K562 (cell line): Measurements from ENCODE around the gene UTP4. TPM values are rescaled to one million over a fixed set of nuclear protein-coding genes. Genes with fewer than 3 reads are reported as not detected.

Source experiments
- ETV5 ChIP-seq: sonication (generic); formaldehyde crosslinking; IDR thresholded peaks from 2 replicates; pipeline ENCODE4 v1.4.0; 2020; ENCODE audit warnings: low read depth, mild to moderate bottlenecking, missing genetic modification reagents
- polyA plus RNA-seq, 8 experiments: library from polyadenylated mRNA; depleted of rRNA in 4 of 8; stranded (reverse) in 5 of 8; unstranded in 3 of 8; fragments of >200 nt; fragmentation: Nextera tagmentation in 2 of 8; fragmentation: Illumina TruSeq in 1 of 8; extraction: Ambion mirVana in 2 of 8; extraction: Trizol in 1 of 8; gene quantifications; 2 replicates each; pipeline versions ENCODE4 v1.2.1 to v1.2.3, GENCODE V29; 2011 to 2014; ENCODE audit warnings: inconsistent platforms in 1 of 8, missing spikeins in 1 of 8
- total RNA-seq, 7 experiments: library from RNA; depleted of rRNA in 6 of 7; stranded (reverse); fragments of >200 nt in 6 of 7; fragmentation: Illumina TruSeq in 2 of 7; extraction: Trizol in 2 of 7; gene quantifications; 2 replicates each; pipeline versions ENCODE4 v1.2.1 to v1.2.3, GENCODE V29; 2011 to 2021; ENCODE audit warnings: low replicate concordance in 1 of 7
- TF ChIP-seq, protein P1 (sequence below), 2 experiments: fragments of 150-350 bp in 1 of 2; IDR thresholded peaks; 2 replicates each; pipeline ENCODE4 v1.6.1; 2012 to 2016; ENCODE audit warnings: low read depth in 2 of 2, low read length in 2 of 2, mild to moderate bottlenecking in 1 of 2, moderate library complexity in 1 of 2
- TF ChIP-seq, protein P2 (sequence below), 3 experiments: IDR thresholded peaks in 2 of 3; conservative IDR thresholded peaks in 1 of 3; 2 replicates each; pipeline ENCODE4 v1.5.1; 2011 to 2012; ENCODE audit warnings: low read length in 3 of 3, mild to moderate bottlenecking in 3 of 3, control low read depth in 2 of 3, improper control_type of control experiment in 1 of 3, inconsistent platforms in 1 of 3, low read depth in 1 of 3, mixed read lengths in 1 of 3, moderate library complexity in 1 of 3; ENCODE audit not compliant: insufficient read depth in 2 of 3

Gene UTP4
- total and polyA plus RNA-seq, 9 of the 15 experiments (the other 6 are each of a cell fraction or from before 2014, with no cell fraction given) = 46.1 to 203 (median 145) TPM

DNA sequence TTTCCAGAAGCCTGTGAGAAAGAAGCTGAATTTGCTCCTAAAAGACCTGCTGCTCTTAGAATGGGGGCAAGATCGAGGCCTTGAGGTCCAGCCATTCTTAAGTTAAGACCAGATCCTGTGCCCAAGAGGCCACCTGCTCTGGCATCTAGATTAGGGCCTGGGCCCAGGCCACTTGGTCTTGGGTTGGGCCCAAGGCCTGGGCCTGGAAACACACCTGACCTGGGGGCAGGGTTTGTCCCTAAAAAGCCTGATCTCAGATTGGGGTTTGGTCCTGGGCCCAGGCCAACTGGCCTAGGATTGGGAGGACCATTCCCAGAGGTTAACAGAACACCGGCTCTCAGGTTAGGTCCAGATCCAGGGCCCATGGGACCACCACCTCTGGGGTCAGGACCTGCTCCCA, 12.9 kb upstream of the UTP4 start (continued):
- TF ChIP-seq, protein P1, sequence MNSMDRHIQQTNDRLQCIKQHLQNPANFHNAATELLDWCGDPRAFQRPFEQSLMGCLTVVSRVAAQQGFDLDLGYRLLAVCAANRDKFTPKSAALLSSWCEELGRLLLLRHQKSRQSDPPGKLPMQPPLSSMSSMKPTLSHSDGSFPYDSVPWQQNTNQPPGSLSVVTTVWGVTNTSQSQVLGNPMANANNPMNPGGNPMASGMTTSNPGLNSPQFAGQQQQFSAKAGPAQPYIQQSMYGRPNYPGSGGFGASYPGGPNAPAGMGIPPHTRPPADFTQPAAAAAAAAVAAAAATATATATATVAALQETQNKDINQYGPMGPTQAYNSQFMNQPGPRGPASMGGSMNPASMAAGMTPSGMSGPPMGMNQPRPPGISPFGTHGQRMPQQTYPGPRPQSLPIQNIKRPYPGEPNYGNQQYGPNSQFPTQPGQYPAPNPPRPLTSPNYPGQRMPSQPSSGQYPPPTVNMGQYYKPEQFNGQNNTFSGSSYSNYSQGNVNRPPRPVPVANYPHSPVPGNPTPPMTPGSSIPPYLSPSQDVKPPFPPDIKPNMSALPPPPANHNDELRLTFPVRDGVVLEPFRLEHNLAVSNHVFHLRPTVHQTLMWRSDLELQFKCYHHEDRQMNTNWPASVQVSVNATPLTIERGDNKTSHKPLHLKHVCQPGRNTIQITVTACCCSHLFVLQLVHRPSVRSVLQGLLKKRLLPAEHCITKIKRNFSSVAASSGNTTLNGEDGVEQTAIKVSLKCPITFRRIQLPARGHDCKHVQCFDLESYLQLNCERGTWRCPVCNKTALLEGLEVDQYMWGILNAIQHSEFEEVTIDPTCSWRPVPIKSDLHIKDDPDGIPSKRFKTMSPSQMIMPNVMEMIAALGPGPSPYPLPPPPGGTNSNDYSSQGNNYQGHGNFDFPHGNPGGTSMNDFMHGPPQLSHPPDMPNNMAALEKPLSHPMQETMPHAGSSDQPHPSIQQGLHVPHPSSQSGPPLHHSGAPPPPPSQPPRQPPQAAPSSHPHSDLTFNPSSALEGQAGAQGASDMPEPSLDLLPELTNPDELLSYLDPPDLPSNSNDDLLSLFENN (IDR thresholded peaks at IDR 0.05; ENCODE audit: low read depth in 2 of 2, low read length in 2 of 2) = no peak
- TF ChIP-seq ETV5 (CRISPR knock-in tag) = no peak
- TF ChIP-seq, protein P2, sequence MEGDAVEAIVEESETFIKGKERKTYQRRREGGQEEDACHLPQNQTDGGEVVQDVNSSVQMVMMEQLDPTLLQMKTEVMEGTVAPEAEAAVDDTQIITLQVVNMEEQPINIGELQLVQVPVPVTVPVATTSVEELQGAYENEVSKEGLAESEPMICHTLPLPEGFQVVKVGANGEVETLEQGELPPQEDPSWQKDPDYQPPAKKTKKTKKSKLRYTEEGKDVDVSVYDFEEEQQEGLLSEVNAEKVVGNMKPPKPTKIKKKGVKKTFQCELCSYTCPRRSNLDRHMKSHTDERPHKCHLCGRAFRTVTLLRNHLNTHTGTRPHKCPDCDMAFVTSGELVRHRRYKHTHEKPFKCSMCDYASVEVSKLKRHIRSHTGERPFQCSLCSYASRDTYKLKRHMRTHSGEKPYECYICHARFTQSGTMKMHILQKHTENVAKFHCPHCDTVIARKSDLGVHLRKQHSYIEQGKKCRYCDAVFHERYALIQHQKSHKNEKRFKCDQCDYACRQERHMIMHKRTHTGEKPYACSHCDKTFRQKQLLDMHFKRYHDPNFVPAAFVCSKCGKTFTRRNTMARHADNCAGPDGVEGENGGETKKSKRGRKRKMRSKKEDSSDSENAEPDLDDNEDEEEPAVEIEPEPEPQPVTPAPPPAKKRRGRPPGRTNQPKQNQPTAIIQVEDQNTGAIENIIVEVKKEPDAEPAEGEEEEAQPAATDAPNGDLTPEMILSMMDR (IDR thresholded peaks at IDR 0.05 in 2 of 3, conservative IDR thresholded peaks at IDR 0.05 in 1 of 3; ENCODE audit: insufficient read depth in 2 of 3, low read depth in 1 of 3, low read length in 3 of 3) = no peak
